Caco-2 (cell line): Measurements from ENCODE around the gene SH3BP4. TPM values are rescaled to one million over a fixed set of nuclear protein-coding genes. Genes with fewer than 3 reads are reported as not detected.

Experiments used
- BruUV-seq: library from RNA; stranded (reverse); fragments of 400-500 nt; replicated peaks from 2 replicates; lab custom pipeline; 2021; lab: Mats Ljungman, UMichigan
- CTCF ChIA-PET: fragments of 300-600 bp; sonication (Branson Sonifier 250); formaldehyde crosslinking; loops from one replicate; lab custom pipeline; 2022; ENCODE audit warnings: antibody characterized with exemption; lab: Charles Lee
- POLR2A ChIA-PET: fragments of 300-600 bp; sonication (Branson Sonifier 250); formaldehyde crosslinking; loops from one replicate; lab custom pipeline; 2022; ENCODE audit warnings: antibody characterized with exemption; lab: Charles Lee
- DNase-seq, 2 experiments: peaks; one replicate each; pipeline versions ENCODE4 v3.0.0 to v3.0.0-alpha.2; 2020 to 2022
- H3K27me3 ChIP-seq: replicated peaks from 2 replicates; pipeline ENCODE4 v1.6.0; 2011; ENCODE audit warnings: low read length; ENCODE audit not compliant: control insufficient read depth, insufficient read depth
- H3K36me3 ChIP-seq: 2 replicates; pipeline ENCODE4 v1.5.1; 2011; ENCODE audit warnings: low read length; ENCODE audit not compliant: control insufficient read depth, insufficient read depth
- H3K4me1 ChIP-seq: fragments of 250-450 bp; sonication (Bioruptor Pico); 2 replicates; pipeline ENCODE4 v1.5.1; 2020; ENCODE audit warnings: mild to moderate bottlenecking
- H3K4me3 ChIP-seq: 2 replicates; pipeline ENCODE4 v1.5.1; 2011; ENCODE audit warnings: low read depth, mild to moderate bottlenecking, control low read depth, low read length
- H3K9me3 ChIP-seq: fragments of 250-450 bp; sonication (Bioruptor Pico); 2 replicates; pipeline ENCODE4 v1.5.1; 2020; ENCODE audit warnings: mild to moderate bottlenecking, moderate library complexity
- H3K27ac Mint-ChIP-seq: one replicate; pipeline ENCODE4 v1.8.0; 2022; ENCODE audit warnings: mixed read lengths; ENCODE audit not compliant: unreplicated experiment
- H3K27me3 Mint-ChIP-seq: one replicate; pipeline ENCODE4 v1.8.0; 2022; ENCODE audit warnings: mixed read lengths; ENCODE audit not compliant: insufficient read depth, unreplicated experiment
- H3K36me3 Mint-ChIP-seq: one replicate; pipeline ENCODE4 v1.8.0; 2022; ENCODE audit warnings: mild to moderate bottlenecking, mixed read lengths; ENCODE audit not compliant: insufficient read depth, unreplicated experiment
- H3K4me1 Mint-ChIP-seq: one replicate; pipeline ENCODE4 v1.8.0; 2022; ENCODE audit warnings: low read depth, mixed read lengths; ENCODE audit not compliant: unreplicated experiment
- H3K4me3 Mint-ChIP-seq: one replicate; pipeline ENCODE4 v1.8.0; 2022; ENCODE audit warnings: mild to moderate bottlenecking, moderate library complexity, mixed read lengths; ENCODE audit not compliant: unreplicated experiment
- H3K9me3 Mint-ChIP-seq: one replicate; pipeline ENCODE4 v1.8.0; 2022; ENCODE audit warnings: mixed read lengths; ENCODE audit not compliant: unreplicated experiment
- CTCF ChIP-seq, 2 experiments: fragments of 200-600 bp in 1 of 2; IDR thresholded peaks; 1 replicate in 1 of 2; 2 replicates in 1 of 2; pipeline versions ENCODE4 v1.5.1 to v1.8.0; 2011 to 2022; ENCODE audit warnings: antibody characterized with exemption in 1 of 2, control low read depth in 1 of 2, inconsistent platforms in 1 of 2, low read depth in 1 of 2, low read length in 1 of 2, mild to moderate bottlenecking in 1 of 2, moderate library complexity in 1 of 2; ENCODE audit not compliant: insufficient read depth in 1 of 2, severe bottlenecking in 1 of 2, unreplicated experiment in 1 of 2
- intact Hi-C: fragments of 100-400 bp; cut with micrococcal nuclease; formaldehyde crosslinking; loops from one replicate; pipeline ENCODE4 v1.10.0; 2022; ENCODE audit not compliant: unreplicated experiment
- total RNA-seq: library from RNA; stranded (reverse); gene quantifications from 2 replicates; pipeline ENCODE4 v1.2.3, GENCODE V29; 2022

Gene SH3BP4
- total RNA-seq, 1 experiment from 2014 or later: 29.9 TPM

- H3K4me3 ChIP-seq: no peak overlapping the region
- intact Hi-C loops: no loop called here
- no peak overlapping the region for H3K4me3 Mint-ChIP-seq
- no peak for DNase-seq
- CTCF ChIA-PET: interaction anchor here (0.7 kb wide), 1 partner anchor 29 kb away, joined by 3 read pairs; no protein-coding TSS in a partner anchor
- POLR2A ChIA-PET: no interaction called here
- H3K27me3 Mint-ChIP-seq: no peaks in the 10 kb centered on the region
- H3K9me3 Mint-ChIP-seq: no peaks in the 10 kb centered on the region
- no peaks in the 10 kb centered on the region for H3K27me3 ChIP-seq
- H3K4me1 ChIP-seq: no peaks in the 10 kb centered on the region
- H3K36me3 ChIP-seq: no peaks in the 10 kb centered on the region
- BruUV-seq: no TSS peak
- H3K36me3 Mint-ChIP-seq: no peaks in the 10 kb centered on the region
- H3K9me3 ChIP-seq: no peaks in the 10 kb centered on the region
- no peak overlapping the region for H3K27ac Mint-ChIP-seq
- TF ChIP-seq CTCF (IDR thresholded peaks at IDR 0.05; ENCODE audit: insufficient read depth in 1 of 2, low read depth in 1 of 2, low read length in 1 of 2, severe bottlenecking in 1 of 2, unreplicated experiment in 1 of 2): no peak
- no peaks in the 10 kb centered on the region for H3K4me1 Mint-ChIP-seq
Measured at GRCh38 chr2:235087832-235088495, 136.1 kb downstream of the SH3BP4 start.

DNA sequence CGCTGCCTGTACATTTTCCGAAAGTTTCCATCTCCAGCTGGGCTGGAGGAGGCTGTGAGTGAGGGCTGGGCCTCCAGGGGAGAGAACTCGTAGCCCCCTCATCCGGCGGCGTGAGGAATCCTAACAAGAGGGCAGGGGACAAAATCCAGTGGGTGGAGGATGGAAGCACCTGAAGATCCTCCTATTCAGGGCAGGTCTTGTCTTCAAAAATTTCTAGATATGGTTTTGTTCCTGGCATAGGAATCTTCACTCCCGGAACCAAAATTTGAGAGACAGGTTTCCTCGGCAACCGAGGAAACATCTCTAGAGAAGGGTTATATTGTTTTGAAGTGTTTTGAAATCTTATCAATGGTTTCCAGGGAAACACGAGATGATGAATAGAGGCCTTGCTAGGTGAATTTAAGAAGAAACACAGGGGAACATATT lies 136.7 kb downstream of the SH3BP4 start:
- Histone ChIP-seq H3K27me3 (no peaks in the 10 kb centered on the region), H3K4me1 (no peaks in the 10 kb centered on the region), H3K36me3 (no peaks in the 10 kb centered on the region), H3K9me3 (no peaks in the 10 kb centered on the region), H3K4me3 (no peak overlapping the region)
- Mint-ChIP-seq H3K9me3 (no peaks in the 10 kb centered on the region), H3K36me3 (no peaks in the 10 kb centered on the region), H3K27me3 (no peaks in the 10 kb centered on the region), H3K27ac (no peak overlapping the region), H3K4me3 (no peak overlapping the region), H3K4me1 (no peaks in the 10 kb centered on the region)
- no peak for DNase-seq
- POLR2A ChIA-PET: no interaction called here
- no peak for TF ChIP-seq CTCF (IDR thresholded peaks at IDR 0.05; ENCODE audit: insufficient read depth in 1 of 2, low read depth in 1 of 2, low read length in 1 of 2, severe bottlenecking in 1 of 2, unreplicated experiment in 1 of 2)
- intact Hi-C loops: no loop called here
- BruUV-seq: no TSS peak
- CTCF ChIA-PET: no interaction called here

DNA sequence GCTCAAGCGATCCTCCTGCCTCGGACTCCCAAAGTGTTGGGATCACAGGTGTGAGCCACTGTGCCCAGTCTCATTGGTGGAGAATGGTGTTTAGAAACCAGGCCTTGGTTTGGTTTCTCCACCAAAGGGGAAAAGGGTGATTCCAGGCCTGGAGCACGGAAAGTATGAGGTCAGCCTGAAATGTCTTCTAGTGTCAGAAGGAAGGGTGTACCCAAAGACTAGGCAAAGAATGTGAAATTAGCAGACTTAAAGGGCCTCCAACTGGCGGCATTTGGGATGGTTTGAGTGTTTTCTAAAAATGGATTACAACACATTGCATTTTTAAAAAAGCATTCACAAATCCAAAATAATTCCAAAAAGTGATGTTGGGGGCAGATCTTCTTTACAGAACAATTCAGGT lies 139.6 kb downstream of the SH3BP4 start:
- Mint-ChIP-seq H3K27me3 (no peaks in the 10 kb centered on the region), H3K4me1 (no peaks in the 10 kb centered on the region), H3K36me3 (no peaks in the 10 kb centered on the region), H3K9me3 (no peaks in the 10 kb centered on the region), H3K27ac (no peak overlapping the region), H3K4me3 (no peak overlapping the region)
- no peaks in the 10 kb centered on the region for H3K27me3 ChIP-seq
- intact Hi-C loops: no loop called here
- H3K4me1 ChIP-seq: no peaks in the 10 kb centered on the region
- POLR2A ChIA-PET: no interaction called here
- no peaks in the 10 kb centered on the region for H3K36me3 ChIP-seq
- TF ChIP-seq CTCF (IDR thresholded peaks at IDR 0.05; ENCODE audit: insufficient read depth in 1 of 2, low read depth in 1 of 2, low read length in 1 of 2, severe bottlenecking in 1 of 2, unreplicated experiment in 1 of 2): no peak
- no TSS peak for BruUV-seq
- CTCF ChIA-PET: no interaction called here
- no peaks in the 10 kb centered on the region for H3K9me3 ChIP-seq
- H3K4me3 ChIP-seq: no peak overlapping the region
- DNase-seq: no peak
